HG02884 (cell line): ENCODE measurements around the gene BAG3.
A peak's percentile ranks its signal among the peaks of the same experiment; 100 is the strongest.
"Not testable (repeated sequence)": the region's sequence is repeated elsewhere in the genome, so short reads cannot be mapped to it uniquely, and the experiment has no call there.

Experiments used
- ATAC-seq: cut with Tn5 transposase; IDR thresholded peaks from one replicate; pipeline ENCODE4 v1.9.1; 2021; ENCODE audit warnings: mild to moderate bottlenecking, moderate library complexity; ENCODE audit not compliant: unreplicated experiment

The BAG3 gene

DNA sequence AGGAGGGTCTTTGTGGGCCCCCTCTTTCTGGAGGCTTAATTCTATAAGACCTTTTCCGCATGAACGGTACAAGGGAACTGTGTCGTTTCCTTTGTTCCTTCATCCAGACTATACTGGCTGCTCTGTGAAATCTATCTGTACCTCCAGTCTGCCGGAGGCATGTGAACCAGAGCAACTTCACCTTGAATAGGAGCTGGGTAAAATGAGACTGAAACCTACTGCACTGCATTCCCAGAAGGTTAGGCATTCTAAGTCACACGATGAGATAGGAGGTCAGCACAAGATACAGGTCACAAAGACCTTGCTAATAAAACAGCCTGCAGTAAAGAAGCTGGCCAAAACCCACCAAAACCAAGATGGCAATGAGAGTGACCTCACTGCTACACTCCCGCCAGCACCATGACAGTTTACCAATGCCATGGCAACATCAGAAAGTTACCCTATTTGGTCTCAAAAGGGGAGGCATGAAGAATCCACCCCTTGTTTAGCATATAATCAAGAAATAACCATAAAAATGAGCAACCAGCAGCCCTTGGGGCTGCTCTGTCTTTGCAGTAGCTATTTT, 37.9 kb downstream of the BAG3 start:
- no peak for ATAC-seq

DNA sequence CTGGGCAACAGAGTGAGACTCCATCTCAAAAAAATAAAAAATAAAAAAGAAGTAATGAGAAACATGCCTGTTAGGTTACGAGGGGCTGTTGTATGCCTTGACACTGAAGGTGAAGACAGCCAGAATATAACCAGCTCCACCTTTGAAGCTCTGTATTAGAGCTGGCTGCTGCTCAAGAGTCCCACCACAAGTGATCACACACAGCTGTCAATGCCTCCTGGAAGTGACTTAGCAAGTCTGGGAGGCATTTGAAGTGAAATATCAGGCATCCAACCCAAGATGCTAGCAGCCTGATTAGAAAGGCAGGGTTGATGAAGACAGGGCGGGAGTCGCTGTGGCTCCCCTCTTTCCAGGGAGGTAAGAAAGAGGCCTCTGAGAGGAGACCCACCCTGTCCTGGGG, 40.5 kb downstream of the BAG3 start:
- ATAC-seq: no peak

DNA sequence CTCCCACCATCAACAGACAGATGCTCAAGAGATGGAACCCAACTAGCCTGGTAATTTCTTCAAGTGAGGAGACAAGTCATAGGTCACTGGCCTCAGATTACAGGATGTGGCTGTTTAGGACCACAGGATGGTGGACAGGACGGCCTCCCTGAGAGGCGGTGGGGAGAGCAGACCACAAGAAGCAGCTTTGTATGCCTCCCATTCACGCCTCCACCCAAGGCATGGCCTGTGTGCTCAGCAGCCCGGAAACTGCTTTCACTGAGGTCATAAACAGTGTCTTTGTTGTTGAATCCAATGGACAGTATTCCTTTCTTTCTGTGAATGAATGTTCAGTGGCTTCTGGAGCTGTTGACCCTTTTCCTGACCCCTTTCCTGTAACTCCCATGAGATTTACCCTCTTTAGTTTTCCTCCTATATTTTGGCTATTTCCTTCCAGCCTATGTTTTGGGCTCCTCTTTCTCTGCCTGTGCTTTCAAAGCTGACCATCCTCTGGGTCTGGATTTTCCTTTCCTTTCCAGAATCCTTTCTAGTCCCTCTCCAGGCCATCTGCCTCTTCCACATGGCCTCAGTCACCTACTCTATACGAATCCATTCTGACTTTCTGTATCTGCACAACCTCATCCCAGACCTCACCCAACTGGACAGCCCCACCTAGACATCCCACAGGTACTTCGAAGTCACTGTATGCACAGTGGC, 42.2 kb downstream of the BAG3 start:
- peak; percentile 54 for ATAC-seq

DNA sequence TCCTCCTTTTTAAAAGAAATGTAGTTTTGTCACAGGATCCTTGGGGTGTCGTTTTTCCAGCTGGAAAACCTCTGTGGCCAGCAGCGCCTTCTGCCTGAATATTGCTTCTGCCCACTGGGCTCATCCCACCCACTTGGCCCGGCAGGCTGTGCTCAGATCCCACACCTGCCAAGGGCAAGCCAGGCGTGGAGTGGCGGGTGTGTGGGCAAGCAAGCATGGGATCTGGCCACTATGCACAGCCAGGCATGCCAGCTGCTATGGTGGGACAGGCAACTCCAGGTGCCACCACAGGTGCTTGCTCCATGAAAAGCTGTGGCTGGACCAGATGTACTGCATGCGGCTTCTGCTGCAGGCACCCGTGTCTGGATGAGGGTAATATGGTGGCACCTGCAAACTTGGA, 43.4 kb downstream of the BAG3 start:
- no peak for ATAC-seq

DNA sequence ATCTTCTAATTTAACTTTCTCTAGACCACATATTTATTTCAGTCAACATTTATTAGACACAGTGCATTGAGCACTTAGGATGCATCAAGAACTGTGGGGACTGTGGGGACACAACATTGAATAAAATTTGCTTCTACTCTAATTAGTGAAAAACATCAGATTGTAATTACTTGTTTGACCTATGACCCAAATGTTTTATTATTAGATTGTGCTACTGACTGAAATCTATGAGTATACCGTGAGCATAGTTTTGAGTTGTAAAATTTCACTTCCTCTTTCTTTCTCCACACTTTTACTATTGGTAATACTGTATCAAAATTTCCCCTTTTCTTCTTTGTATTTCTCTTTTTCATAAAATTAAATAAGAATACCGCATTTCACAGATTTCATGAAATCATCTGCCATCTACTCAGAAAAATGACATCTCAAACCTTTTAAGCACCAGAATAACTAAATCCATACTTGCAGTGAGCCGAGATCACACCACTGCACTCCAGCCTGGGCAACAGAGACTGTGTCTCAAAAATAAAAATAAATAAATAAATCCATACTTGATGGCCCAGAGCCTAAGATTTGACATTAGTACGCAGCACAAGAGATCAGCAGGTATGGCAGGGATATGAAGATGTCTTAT, 49.3 kb downstream of the BAG3 start:
- ATAC-seq: peak; percentile 55

DNA sequence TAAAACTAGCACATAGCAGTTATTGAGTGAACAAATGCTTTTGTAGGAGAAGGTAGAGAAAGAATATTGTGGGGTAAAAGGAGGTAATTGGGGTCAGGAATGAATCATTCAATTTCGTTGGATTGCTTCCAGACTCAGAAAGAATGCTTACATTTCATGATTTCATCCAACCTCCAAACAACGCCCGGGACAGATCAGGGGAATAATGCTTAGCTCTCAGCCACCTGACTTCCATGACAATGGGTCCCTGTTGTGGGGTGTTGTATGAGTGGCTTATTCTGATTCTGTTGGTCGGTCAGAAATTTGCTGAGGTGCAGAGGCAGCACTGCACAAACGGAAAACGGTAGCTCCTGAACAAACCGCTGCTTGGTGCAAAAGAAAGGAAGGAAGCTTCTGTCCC, 50.7 kb downstream of the BAG3 start:
- ATAC-seq: no peak

DNA sequence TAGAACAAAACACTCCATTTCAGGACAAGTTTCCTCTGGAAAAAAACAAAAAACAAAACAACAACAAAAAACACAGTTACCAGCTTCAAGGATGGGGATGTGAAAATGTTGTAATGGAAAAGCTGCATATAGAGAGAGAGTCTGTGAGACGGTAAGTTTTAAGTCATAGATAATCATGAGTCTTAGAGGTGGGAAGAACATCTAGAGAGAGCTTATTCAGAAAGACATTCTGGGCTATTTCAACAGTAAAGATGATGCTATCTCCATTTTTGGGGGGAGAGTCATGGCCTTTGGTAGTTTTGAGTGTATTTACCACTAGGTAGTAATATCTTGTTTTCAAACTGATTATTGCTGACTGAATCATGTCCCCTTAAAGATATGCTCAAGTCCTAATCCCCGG, 51.4 kb downstream of the BAG3 start:
- ATAC-seq: no peak

DNA sequence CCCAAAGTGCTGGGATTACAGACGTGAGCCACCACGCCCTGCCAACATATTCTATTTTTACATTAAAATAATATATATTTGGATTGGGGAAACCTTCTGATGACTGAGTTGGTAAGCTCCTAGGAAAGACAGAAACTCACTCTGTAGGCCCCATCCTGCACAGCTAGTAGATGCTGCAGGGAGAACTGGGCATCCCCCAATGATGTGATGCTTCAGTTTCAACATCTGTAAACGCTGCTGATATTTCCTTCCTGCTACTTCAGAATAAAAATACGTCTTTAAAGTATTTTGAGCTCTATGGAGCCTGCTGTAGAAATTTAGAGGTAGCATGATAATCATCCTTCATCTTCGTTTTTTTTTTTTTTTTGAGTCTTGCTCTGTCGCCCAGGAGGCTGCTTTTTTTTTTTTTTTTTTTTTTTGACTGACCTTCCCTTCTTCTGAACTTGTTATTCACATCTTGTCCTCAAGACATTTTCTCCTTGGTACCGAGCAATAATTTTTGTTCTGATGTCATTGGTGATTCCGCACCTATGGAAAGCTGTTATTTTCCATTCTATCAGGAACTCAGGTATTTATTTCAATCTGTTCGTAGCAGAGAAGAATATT, 52.8 kb downstream of the BAG3 start:
- no peak for ATAC-seq

DNA sequence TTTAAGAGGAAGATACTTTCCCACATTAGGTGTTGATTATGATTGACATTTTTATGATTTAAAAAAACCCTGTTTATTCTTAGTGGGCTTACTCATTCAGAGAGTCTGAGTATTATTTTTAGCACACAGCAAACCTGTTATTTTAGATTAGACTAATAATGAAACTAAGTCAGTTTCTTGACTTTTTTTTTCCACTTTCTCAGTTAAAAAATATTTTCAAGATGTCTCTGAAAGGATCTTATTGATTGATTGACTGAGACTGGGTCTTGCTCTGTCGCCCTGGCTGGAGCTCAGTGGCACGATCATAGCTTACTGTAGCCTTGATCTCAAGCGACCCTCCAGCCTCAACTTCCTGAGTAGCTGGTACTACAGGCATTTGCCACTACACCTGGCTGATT, 54.3 kb downstream of the BAG3 start:
- peak; percentile 25 for ATAC-seq

DNA sequence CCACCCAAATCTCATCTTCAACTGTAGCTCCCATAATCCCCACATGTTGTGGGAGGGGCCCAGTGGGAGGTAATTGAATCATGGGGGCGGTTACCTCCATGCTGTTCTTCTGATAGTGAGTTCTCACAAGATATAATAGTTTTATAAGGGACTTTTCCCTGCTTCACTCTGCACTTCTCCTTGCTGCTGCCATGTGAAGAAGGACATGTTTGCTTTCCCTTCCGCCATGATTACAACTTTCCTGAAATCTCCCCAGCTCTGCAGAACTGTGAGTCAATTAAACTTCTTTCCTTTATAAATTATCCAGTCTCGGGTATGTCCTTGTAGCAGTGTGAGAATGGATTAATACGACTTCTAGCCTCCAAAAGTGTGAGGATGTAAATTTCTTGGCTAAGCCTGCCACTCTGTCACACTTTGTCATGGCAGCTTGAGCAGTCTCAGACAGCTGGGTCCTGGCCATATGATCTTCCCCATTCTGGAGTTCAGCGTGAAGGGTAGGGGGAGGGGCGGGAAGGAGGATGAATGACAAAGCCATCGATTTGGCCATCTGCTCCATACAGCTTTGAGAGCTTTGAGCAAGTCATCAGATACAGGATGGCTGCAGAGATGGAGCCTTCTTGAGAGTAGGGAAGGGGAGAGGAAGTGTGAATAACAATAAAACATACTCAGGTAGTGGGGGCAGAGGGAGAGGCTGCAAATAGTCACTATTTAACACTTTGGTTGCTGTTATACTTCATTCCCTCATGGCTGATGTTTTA, 55.5 kb downstream of the BAG3 start:
- no peak for ATAC-seq

DNA sequence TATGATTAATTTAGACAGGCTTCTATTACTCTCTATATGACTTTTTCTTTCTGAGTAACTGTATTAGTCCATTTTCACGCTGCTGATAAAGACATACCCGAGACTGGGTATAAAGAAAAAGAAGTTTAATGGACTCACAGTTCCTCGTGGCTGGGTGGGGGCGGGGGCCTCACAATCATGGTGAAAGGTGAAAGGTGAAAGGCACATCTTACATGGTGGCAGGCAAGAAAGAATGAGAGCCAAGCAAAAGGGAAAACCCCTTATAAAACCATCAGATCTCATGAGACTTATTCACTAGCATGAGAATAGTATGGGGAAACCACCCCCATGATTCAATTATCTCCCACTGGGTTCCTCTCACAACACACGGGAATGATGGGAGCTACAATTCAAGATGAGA, 56.2 kb downstream of the BAG3 start:
- not testable (repeated sequence) for ATAC-seq

DNA sequence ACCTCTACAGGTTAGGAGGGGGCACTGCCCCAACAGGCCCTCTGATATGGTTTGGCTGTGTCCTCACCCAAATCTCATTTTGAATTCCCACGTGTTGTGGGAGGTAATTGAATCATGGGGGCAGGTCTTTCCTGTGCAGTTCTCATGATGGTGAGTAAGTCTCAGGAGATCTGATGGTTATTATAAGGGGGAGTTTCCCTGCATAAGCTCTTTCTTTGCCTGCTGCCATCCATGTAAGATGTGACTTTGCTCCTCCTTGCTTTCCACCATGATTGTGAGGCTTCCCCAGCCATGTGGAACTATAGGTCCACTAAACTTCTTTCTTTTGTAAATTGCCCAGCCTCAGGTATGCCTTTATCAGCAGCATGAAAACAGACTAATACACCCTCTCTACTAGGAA, 59.8 kb downstream of the BAG3 start:
- not testable (repeated sequence) for ATAC-seq

DNA sequence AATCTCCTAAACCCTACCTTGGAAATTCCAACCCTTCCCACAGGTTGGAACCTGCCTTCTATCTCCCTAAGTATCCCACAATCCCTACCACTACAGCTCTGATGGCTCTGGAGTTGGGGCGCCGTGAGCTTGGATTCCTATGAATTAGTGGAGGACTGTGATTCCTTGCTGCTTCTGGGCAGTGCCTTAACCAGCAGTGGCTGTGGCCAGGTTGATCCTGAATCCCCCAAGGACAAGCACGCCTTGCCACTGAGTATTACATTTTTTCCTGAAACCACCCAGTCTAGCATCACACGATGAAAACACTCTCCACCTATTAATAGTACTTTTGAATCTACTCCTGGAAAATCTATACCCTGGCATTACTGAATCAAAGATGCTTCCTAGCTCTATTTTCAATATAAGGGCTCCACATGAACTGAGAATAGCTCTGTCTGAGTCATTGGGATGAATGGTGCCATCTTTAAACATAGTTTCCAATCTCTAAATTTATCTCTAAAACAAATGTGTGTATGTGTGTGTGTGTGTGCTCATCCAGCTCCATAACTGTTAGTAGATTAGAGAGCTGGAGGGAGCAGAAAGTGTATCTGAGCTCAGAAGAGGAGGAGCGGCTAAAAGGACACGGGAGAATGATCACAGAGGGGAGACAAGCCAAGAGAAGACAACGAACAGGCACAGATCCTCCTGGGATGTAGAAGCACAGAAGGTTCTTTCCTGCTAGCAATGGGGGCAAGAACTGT, 62.7 kb downstream of the BAG3 start:
- ATAC-seq: no peak

DNA sequence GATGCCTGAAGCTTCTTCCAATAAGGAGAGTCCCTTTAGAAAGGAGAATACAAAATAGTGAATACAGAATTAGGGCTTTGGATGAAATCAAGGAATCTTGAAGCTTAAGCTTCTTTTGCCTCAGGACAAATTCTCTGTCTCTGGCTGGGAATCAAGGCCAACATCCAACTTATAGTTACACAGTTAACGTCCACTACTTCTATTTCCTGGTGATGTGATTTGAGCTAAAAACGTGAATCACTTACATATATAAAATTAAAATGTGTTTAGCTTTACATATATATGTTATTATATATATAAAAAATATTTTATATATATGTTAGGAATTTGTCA, 63.3 kb downstream of the BAG3 start:
- no peak for ATAC-seq

DNA sequence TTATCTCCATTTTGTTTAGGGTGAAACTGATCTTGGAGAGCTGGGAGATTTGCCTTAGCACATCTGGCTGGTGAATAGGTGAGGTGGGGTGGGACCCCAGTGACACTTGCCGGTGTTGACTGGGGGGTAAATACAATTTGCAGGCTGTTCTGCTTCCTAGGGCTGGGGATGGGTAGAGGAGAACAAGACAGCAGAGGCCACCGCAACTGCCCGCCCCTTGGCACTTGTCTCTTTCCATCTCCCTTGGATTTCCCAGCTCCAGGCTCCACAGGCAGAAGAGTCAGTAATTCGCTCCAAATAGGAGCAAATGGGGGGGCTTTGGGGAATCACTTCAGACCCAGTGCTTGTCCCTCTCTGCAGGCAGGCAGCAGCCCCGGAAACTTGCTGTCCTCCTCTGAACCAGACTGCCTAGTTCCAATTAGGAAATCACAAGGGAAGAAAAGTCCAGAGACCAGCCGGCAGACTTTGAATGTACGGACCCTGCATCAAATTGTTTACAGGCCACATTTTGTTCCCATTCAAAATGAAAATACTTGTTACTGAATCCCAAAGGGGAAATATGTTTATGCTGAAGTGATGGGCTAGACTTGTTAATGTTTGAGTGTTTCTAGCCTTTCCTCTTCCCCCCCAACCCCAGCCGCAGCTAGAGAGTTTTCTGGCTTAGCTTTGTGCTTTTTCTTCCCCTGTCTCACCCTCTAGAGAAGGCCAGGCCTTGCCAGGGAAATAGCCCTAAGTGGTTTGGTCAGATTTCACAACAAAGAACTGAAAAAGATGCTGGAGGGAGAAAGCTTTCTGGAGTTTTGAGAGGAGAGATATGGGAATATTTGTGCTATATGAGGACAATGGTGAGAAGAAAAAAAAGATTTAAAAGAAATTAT, 64.7 kb downstream of the BAG3 start:
- ATAC-seq: no peak

DNA sequence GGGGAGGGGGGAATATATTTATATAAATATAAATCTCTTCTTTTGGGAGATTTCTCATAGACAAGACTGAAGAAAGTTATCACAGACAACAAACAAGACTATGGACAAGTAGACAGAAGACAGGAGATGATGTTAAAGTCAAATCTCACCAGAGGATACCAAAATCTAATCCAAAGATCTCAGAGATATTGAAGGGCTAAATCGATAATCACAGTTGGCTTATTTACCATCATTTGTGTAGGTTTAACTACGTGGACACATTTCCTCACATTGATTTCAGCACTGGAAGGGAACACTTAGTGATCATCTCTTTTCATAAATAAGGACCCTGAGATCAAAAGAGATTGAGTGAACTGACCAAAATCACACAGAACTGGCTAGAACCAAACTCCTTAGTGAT, 72.0 kb downstream of the BAG3 start:
- no peak for ATAC-seq

DNA sequence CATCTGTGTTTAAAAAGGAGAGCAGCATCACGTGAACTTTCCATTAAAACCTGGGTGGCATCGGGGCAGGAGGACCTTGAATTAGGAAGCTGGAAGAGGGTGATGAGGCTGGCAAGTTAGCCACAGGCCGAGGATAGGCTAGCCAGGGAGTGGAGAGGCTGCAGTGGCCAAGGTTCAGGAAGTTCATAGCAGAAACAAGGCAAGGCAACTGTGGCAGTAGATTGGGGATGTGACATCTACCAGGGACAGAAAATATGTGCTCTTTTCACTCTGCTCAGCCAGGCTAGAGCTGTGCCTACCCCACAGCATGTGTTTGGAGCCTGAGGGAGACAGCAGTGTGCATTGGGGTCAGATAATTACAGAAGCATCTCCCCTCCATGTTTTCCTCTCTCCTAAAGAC, 72.4 kb downstream of the BAG3 start:
- ATAC-seq: no peak

DNA sequence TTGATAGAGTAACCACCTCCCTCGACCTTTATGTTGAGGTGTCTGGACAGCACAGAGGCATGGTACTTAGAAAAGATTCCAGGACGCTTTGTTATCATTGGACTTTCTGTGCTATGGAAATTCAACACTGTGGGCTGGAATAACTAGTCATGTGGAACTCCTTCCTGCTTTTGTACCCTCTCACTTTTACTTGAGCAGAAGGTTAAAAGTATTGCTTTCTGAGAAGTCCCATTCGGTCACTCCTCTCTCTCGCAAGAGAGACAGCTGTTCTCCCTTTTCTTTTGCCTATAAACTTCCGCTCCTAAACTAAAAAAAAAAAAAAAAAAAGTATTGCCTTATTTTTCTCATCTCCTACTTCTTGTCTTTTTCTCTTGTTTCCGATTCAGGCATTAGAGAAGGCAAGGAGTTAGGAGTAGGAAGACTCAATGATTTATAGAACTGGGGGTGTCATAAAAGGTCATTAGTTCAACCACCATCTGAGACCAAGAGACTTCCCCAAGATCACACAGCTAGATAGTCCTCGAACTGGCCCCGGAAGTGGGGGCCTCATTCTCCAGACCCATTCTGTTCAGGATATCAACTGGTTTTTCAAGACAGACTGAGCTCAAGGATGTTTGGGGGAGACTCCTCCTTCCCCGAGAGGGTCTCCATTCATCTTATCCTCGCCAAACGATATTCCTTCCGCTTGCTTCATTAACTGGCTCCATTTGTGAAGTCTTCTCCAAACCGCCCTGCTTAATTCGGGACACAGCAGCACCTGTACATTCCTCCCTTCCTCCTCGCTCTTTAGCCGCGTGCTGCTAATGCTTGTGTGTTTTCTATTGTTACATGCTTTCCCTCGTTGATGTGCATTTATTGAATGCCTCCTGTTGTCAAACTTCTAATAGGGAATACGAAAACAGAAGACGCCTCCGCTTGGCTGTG, 73.7 kb downstream of the BAG3 start:
- ATAC-seq: peak; percentile 5

DNA sequence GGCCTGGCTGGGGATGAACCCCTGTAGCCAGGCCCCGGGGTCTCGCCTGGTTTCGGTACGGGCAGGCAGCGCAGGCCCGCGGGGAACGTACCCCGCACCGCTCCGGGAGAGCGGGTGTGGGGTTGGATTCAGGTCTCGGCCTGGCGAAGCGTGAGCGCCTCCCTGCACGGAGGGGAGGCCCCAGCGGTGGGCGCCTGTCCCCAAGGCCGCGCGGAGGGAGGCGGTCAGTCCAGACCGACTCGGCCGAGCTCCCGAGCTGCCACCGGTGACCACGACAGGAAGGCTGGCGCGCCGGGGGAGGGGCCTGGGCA, 74.3 kb downstream of the BAG3 start:
- no peak for ATAC-seq
